HG02981 (cell line): Measurements from ENCODE around the gene MEX3A.
A peak's percentile ranks its signal among the peaks of the same experiment; 100 is the strongest.
"Not testable (repeated sequence)": the region's sequence is repeated elsewhere in the genome, so short reads cannot be mapped to it uniquely, and the experiment has no call there.

Experiments used
- ATAC-seq: cut with Tn5 transposase; IDR thresholded peaks from one replicate; pipeline ENCODE4 v1.9.1; 2021; ENCODE audit warnings: mild to moderate bottlenecking, moderate library complexity; ENCODE audit not compliant: unreplicated experiment

The MEX3A gene

DNA sequence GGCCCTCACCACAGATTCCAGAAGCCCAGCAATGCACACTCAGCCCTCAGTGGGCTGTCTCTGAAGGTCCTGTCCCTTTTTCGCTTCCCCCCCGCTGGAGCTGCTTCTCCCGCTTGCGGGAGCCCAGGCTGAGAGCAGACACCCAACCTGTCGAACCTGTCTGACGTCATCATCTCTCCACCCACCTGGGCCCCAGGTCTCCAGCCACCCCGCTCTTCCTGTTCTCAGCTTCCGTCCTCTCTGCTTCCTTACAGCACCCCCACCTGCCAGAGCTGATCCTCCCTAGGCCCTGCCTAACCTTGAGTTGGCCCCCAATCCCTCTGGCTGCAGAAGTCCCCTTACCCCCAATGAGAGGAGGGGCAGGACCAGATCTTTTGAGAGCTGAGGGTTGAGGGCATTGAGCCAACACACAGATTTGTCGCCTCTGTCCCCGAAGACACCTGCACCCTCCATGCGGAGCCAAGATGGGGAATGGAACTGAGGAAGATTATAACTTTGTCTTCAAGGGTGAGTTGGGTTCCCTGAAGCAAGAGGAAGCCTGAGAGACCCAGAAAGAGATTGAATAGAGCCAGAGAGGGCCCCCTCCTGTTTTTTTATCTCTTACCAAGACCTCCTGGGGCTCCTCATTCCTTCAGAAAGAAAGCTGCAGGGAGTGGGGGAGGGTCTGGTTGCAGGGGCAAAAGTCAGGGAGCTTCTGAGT, 21.2 kb downstream of the MEX3A start, which contains the start of gene RAB25:
Gene RAB25, plus strand, starts transcription at position 224 of the 700 bp plus-strand sequence. Its CDS starts 241 bp downstream, at position 465.
- ATAC-seq: no peak

GRCh38 chr1:156056326-156056849, 25.9 kb downstream of the MEX3A start:
- ATAC-seq: no peak

- no peak for ATAC-seq
These were observed 26.8 kb downstream of the MEX3A start for GRCh38 chr1:156055281-156056048.

- peak; percentile 61 for ATAC-seq
These were observed 27.6 kb downstream of the MEX3A start, which contains the start of gene LAMTOR2 for GRCh38 chr1:156054500-156055280. Gene LAMTOR2 (plus strand): TSS chr1:156054782. CDS start chr1:156054890, 108 bp downstream.

DNA sequence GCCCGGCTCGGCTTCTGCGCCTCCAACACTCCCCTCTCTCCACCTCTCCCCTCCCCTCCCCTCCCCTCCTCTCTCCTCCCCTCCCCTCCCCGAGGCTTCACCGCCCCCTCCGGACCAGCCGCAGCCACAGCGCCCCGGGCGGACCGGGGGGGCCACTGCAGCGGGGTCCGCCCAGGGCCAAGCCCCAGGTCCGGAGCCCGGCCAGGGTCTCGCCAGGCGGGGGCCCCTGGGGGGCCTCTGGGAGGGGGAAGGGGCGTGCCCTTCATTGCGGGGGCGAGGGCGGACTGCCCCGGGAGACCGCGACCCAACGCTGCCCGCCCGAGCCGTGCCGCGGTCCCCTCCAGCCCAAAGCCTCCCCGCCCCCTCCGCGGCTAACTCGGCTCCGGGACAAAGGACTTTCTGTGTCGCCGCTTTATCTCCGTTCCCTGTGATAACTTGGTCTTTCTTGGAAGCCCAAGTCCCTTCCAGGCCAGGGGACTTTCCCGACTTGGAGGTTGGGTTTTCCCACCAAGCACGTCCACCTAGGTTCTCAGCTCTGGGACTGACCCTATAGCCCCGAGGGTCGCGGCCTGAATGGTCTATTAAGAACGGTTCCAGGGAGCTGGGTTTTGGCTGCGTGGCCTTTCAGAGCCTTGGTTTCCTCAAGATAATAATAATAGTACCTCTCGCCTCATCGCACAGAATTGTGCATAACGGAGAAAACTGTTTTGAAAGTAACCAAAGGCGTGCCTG, 28.3 kb downstream of the MEX3A start, which contains the start of gene UBQLN4:
Gene UBQLN4, minus strand, starts transcription at position 31 of the 732 bp plus-strand sequence. CDS start 97 bp downstream, outside the sequence.
- peak; percentile 39 for ATAC-seq

GRCh38 chr1:156052862-156053767, 29.1 kb downstream of the MEX3A start:
- ATAC-seq: no peak

GRCh38 chr1:156051011-156051725, 31.1 kb downstream of the MEX3A start:
- no peak for ATAC-seq

- no peak for ATAC-seq
These were observed 31.9 kb downstream of the MEX3A start for GRCh38 chr1:156050376-156050775.

DNA sequence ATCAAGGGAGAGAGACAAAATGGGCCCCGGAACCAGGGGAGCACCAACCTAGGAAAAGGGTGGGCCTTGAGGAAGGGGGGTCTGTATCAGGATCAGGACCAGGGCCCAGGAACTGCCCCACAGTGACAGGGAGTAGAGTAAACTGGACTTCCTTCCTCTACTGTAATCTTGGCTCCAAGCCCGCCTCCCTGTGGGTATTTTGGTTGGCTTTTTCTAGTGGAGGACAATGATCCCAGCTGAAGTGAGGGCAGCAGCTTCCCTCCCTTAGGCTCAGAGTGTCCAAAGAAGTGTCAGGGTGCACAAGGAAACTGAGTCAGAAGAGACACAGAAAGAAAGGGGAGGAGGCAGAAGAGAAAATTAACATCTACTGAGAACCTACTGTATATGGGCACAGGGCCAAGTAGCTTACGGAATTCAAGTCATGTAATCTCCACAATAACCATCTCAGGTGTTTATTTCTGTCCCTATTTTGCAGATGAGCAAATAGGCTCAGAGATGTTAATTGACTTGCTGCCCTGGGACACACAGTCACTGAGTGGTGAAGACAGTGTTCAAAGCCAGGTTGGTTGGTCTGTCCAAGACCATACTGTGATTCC, 33.5 kb downstream of the MEX3A start:
- ATAC-seq: no peak

DNA sequence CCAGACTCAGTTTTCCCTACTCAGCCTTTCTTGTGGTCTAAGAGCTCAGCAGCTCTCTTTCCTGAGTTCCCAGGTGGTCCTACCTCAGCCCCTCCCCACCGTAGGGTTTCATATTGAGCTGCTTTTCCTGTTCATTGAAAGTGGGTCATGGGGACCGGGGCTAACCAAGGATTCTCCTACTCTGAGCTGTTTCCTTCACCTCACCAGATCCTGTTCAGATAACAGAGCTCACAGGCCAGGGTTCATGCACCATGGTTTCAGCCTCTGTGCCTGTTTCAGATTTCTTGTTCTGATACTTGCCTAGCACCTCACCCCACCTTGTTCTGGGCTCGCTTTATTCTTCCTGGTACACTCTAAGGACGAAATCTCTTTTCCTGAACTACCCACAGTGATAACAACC, 37.2 kb downstream of the MEX3A start:
- no peak for ATAC-seq

DNA sequence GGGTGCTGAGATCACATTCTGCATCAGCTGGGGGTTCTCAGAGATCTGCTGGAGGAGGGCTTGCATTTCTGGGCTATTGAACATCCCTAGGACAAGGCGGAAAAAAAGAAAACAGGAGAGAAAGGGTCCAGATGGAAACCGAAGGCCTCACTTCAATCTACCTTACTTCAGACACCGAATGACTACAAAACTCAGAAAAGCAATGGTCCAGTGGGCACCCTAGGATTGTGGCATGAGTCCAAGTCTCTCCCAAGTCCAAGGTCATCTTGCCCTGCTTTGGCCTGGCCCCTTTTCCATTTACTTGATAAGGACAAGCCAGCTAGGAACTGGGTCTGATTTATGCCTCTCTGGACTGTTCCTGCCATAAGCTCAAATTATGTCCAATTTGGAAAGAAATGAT, 39.4 kb downstream of the MEX3A start:
- no peak for ATAC-seq

- ATAC-seq: not testable (repeated sequence)
These were observed 47.3 kb downstream of the MEX3A start for GRCh38 chr1:156034991-156035390.

DNA sequence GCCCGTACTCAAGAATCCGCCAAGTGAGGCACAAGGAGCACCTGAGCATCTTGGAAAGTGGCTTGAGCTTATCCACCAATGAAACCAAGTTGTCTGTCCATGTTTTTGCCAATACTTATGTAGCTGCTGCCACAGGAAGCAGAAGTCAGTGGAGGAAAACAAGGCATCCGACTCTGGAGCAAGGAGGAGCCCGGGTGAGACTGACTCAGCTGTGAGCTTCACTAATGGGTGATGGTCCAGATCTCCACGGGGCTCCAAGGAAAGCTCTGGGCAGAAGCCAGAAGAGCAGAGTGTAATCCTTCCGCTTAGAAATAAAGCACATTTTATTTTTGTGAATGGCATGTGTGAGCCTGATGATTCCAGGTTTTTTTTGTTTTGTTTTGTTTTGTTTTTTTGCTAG, 49.3 kb downstream of the MEX3A start:
- no peak for ATAC-seq

GRCh38 chr1:156026588-156026987, 55.7 kb downstream of the MEX3A start:
- ATAC-seq: no peak

DNA sequence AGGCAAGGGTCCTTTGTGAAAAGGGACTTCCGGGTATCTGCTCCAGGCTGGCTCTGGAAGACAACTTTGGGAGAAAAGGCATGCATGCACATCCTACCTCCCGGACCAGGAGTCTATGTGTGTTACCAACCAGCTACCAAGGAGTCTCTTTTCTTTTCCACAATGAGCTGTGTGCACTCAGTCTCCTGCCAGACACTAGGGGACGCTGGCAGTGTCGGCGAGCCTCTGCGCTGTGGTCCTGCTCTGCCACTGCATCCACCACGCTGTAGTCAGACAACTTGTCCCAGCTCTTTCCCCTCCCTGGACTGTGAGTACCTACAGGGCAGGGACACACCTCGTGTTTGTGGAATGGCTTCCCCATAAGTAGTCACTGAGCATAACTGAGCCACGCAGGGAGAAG, 56.4 kb downstream of the MEX3A start:
- no peak for ATAC-seq

DNA sequence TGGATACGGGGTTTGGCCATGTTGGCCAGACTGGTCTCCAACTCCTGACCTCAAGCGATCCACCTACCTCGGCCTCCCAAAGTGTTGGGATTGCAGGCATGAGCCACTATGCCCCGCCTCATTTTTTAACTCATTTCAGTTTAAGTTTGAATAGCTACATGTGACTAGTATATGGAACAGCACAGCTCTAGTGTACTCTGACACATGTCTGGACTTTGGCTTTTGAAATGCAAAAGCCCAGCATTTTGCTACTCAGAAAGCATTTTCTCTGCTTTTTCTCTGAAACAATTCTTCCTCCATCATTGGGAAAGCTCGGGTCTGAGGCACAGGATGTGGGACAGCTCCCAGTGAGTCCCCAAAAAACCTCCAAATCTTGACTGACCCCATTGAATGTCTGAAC, 57.5 kb downstream of the MEX3A start:
- no peak for ATAC-seq
